GM10248 (cell line): ENCODE data around the gene RTP5.

Experiments
- CTCF ChIA-PET: fragments of 300-600 bp; sonication (Branson Sonifier 250); formaldehyde crosslinking; extraction: SDS; loops from one replicate; lab custom pipeline; 2021; ENCODE audit warnings: antibody characterized with exemption; lab: Yijun Ruan, JAX
- POLR2A ChIA-PET: fragments of 350-650 bp; sonication (Branson Sonifier 250); formaldehyde crosslinking; extraction: SDS; loops from one replicate; lab custom pipeline; 2020; ENCODE audit warnings: antibody characterized with exemption; lab: Yijun Ruan, JAX
- DNase-seq: peaks from one replicate; pipeline ENCODE4 v3.0.0; 2012; ENCODE audit errors: extremely low spot score
- TF ChIP-seq, protein P1 (sequence below): IDR thresholded peaks from 2 replicates; pipeline ENCODE4 v1.5.1; 2012; ENCODE audit warnings: mild to moderate bottlenecking, low read depth; ENCODE audit errors: extremely low read depth, missing control alignments, control extremely low read depth

Gene RTP5

DNA sequence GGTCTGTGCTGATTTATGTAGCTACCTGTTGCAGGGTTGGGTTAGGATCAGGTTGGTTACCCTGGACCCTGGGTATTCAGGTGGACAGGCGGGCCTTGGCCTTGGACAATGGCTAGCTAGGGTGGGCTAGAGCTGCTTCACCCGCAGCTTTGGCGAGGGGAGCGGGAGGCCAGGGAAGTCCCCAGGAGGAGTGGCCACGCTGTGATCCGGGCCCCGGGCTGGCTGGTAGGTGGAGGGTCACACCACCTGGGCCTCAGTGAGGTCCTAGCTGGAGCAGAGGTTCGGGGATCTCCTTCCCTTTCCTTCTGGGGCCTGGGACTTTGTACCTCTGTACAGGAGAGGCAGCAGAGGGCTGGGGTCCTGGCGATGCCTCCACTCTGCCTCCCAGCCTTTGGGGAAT, 9.8 kb downstream of the RTP5 start:
- CTCF ChIA-PET: interaction anchor here (0.7 to 3.4 kb wide), 20 partner anchors 12 to 1028 kb away, joined by 3 to 41 read pairs (median 4); partner anchors contain the start of genes D2HGDH, DTYMK, ING5 and PDCD1
- POLR2A ChIA-PET: no interaction called here
- TF ChIP-seq, protein P1, sequence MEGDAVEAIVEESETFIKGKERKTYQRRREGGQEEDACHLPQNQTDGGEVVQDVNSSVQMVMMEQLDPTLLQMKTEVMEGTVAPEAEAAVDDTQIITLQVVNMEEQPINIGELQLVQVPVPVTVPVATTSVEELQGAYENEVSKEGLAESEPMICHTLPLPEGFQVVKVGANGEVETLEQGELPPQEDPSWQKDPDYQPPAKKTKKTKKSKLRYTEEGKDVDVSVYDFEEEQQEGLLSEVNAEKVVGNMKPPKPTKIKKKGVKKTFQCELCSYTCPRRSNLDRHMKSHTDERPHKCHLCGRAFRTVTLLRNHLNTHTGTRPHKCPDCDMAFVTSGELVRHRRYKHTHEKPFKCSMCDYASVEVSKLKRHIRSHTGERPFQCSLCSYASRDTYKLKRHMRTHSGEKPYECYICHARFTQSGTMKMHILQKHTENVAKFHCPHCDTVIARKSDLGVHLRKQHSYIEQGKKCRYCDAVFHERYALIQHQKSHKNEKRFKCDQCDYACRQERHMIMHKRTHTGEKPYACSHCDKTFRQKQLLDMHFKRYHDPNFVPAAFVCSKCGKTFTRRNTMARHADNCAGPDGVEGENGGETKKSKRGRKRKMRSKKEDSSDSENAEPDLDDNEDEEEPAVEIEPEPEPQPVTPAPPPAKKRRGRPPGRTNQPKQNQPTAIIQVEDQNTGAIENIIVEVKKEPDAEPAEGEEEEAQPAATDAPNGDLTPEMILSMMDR: no peak
- no peak for DNase-seq

DNA sequence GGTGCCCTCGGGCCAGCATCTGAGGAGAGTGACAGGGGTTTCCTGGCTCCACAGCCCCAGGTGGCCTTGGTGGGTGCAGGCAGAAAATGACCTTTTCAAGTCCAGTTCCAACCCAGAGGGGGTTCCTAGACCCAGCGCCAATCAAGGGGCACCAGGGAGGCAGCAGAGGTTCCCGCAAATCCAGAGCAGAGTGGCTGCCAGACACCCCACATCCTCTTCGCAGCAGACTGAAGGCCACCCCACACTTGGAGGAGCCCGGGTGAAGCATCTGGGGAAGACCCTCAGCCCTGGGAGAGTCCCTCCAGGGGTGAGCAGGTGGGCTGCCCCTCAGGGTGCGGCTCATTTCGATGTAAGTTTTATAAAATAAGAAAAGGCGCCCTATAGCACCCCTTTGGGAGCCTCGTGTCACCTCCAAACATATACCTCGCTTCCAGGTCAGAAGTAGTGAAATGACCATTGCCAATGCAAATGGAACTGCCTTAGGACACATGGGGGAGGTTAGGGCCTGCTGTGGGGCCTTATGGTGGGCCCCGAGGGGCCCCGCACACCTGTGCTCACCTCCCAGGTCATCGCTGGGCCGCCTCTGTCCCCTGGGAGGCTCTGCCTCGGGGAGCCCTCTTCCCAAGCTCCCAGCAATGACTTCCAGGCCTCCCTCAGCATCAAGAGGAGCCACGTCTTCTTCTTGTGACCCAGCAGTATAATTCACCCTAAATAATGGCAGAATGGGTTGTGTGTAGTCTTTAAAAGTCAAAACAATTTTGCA, 11.0 kb downstream of the RTP5 start:
- TF ChIP-seq, protein P1: no peak
- ChIA-PET POLR2A (no interaction called here), CTCF (interaction anchor here (1.3 to 1.8 kb wide), 2 partner anchors 63 to 1029 kb away, joined by 4 to 5 read pairs; no protein-coding TSS in a partner anchor)
- DNase-seq: no peak

DNA sequence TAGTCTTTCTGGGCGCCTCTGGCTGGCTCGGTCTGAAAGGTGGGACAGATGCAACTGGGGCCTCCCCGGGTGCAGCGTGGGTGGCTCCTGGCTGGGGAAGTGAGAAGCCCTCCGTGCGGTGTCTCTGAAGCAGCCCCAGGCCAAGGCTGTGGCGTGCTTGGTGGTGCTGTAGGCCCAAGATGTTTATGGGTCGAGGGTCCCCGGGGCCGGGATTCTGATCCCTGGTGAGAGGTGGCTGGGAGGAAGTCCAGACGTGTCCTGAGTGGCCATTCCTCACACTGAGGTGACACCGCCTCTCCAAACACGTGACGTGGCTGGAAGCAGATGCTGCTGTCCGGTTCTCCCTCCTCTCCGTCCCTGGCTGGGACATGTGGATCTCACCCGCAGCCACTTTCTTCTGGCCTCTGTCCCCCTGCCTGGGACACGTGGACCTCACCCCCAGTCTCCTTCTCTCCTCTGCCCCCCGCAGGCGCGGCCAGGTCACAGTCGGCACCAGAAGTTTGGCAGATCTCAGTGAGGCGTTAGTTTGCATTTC, 12.6 kb downstream of the RTP5 start:
- ChIA-PET POLR2A (no interaction called here), CTCF (no interaction called here)
- DNase-seq: peak; percentile 88
- TF ChIP-seq, protein P1: peak; percentile 33

DNA sequence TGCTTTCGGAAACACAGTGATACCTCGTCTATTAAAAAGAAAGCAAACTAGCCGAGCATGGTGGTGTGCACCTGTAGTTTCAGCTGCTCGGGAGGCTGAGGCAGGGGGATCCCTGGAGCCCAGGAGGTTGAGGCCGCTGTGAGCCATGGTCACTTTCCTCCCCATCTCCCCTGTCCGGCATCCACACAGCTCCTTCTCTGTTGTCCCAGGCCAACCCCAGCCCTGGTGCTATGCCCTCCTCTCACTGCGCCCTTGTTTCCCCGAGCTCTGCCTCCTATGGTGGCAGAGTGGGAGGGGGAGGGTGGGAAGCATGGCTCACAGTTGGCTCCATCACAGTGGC, 15.4 kb downstream of the RTP5 start:
- TF ChIP-seq, protein P1: no peak
- DNase-seq: no peak
- CTCF ChIA-PET: no interaction called here
- POLR2A ChIA-PET: no interaction called here

GRCh38 chr2:241885291-241885945, 15.9 kb downstream of the RTP5 start:
- POLR2A ChIA-PET: no interaction called here
- CTCF ChIA-PET: no interaction called here
- TF ChIP-seq, protein P1: no peak
- DNase-seq: no peak

GRCh38 chr2:241885946-241886643, 16.6 kb downstream of the RTP5 start:
- peak; percentile 54 for DNase-seq
- ChIA-PET POLR2A (no interaction called here), CTCF (no interaction called here)
- TF ChIP-seq, protein P1: no peak
